HG02610 (cell line): ENCODE measurements around the gene ARSG.
"Not testable (repeated sequence)": the region's sequence is repeated elsewhere in the genome, so short reads cannot be mapped to it uniquely, and the experiment has no call there.

Experiments used
- ATAC-seq: cut with Tn5 transposase; IDR thresholded peaks from one replicate; pipeline ENCODE4 v1.9.1; 2021; ENCODE audit warnings: mild to moderate bottlenecking, moderate library complexity; ENCODE audit not compliant: unreplicated experiment

The ARSG gene

GRCh38 chr17:68327823-68328557 is 36.7 kb downstream of the ARSG start:
- no peak for ATAC-seq

- ATAC-seq: no peak
These were observed 37.4 kb downstream of the ARSG start for GRCh38 chr17:68328676-68329075.

- ATAC-seq: no peak
These were observed 38.0 kb downstream of the ARSG start for GRCh38 chr17:68329331-68329730.

GRCh38 chr17:68331932-68332331 is 40.6 kb downstream of the ARSG start:
- not testable (repeated sequence) for ATAC-seq

- no peak for ATAC-seq
These were observed 43.1 kb downstream of the ARSG start for GRCh38 chr17:68334393-68334792.

GRCh38 chr17:68341482-68341881 is 50.2 kb downstream of the ARSG start:
- no peak for ATAC-seq

GRCh38 chr17:68343976-68344375 is 52.7 kb downstream of the ARSG start:
- no peak for ATAC-seq

- no peak for ATAC-seq
These were observed 53.4 kb downstream of the ARSG start for GRCh38 chr17:68344701-68345136.

GRCh38 chr17:68346448-68346847 is 55.2 kb downstream of the ARSG start:
- ATAC-seq: peak; percentile 43

- ATAC-seq: no peak
These were observed 56.1 kb downstream of the ARSG start for GRCh38 chr17:68347380-68347779.

- ATAC-seq: peak; percentile 81
These were observed 57.9 kb downstream of the ARSG start for GRCh38 chr17:68349157-68349556.

- no peak for ATAC-seq
These were observed 60.1 kb downstream of the ARSG start for GRCh38 chr17:68351395-68351794.

GRCh38 chr17:68352041-68352440 is 60.7 kb downstream of the ARSG start:
- ATAC-seq: no peak

- ATAC-seq: not testable (repeated sequence)
These were observed 61.4 kb downstream of the ARSG start for GRCh38 chr17:68352671-68353070.

GRCh38 chr17:68353111-68353521 is 61.8 kb downstream of the ARSG start:
- ATAC-seq: no peak

- not testable (repeated sequence) for ATAC-seq
These were observed 63.0 kb downstream of the ARSG start for GRCh38 chr17:68354311-68354710.

- not testable (repeated sequence) for ATAC-seq
These were observed 63.8 kb downstream of the ARSG start for GRCh38 chr17:68355108-68355507.

GRCh38 chr17:68356520-68356919 is 65.2 kb downstream of the ARSG start:
- ATAC-seq: peak; percentile 91

- ATAC-seq: no peak
These were observed 65.7 kb downstream of the ARSG start for GRCh38 chr17:68356949-68357455.

GRCh38 chr17:68357886-68358285 is 66.6 kb downstream of the ARSG start:
- no peak for ATAC-seq

GRCh38 chr17:68359791-68360535 is 68.7 kb downstream of the ARSG start:
- ATAC-seq: no peak

- no peak for ATAC-seq
These were observed 74.2 kb downstream of the ARSG start for GRCh38 chr17:68365469-68365868.
